22Rv1 (cell line): Measurements from ENCODE around the gene ALPI.
"Not testable (repeated sequence)": the region's sequence is repeated elsewhere in the genome, so short reads cannot be mapped to it uniquely, and the experiment has no call there.

ENCODE experiments used
- ZFX ChIP-seq: fragments of 450-650 bp; IDR thresholded peaks from 2 replicates; pipeline ENCODE4 v1.6.1; 2017; ENCODE audit warnings: antibody characterized with exemption, borderline replicate concordance
- TF ChIP-seq, protein P1 (sequence below): fragments of 450-650 bp; IDR thresholded peaks from 2 replicates; pipeline ENCODE4 v1.5.1; 2017; ENCODE audit warnings: mild to moderate bottlenecking

DNA sequence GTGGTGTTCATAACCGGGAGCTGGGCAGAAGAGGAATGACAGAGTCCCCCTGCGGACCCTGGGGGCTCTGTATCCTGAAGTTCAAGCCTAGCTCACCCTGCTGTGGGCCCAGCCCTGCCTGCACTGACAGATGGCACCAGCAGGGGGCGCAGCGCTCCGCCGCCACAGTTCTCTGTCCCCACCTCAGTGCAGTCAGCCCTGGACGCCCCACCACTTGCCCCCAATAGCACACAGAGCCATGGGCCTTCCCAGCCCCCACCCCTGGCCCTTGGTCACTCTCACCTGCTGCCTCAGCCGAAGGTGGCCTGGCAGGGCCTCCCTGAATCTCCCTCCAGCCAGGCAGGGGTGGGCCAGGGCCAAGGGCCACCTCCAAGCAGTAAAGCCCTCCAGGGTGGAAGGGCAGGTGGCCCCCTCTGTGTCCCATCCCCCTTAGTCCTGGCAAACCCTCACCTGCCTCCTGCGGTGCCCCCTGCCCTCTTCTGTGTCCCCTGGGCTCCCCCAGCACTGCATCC lies 9.6 kb upstream of the ALPI start:
- TF ChIP-seq, protein P1, sequence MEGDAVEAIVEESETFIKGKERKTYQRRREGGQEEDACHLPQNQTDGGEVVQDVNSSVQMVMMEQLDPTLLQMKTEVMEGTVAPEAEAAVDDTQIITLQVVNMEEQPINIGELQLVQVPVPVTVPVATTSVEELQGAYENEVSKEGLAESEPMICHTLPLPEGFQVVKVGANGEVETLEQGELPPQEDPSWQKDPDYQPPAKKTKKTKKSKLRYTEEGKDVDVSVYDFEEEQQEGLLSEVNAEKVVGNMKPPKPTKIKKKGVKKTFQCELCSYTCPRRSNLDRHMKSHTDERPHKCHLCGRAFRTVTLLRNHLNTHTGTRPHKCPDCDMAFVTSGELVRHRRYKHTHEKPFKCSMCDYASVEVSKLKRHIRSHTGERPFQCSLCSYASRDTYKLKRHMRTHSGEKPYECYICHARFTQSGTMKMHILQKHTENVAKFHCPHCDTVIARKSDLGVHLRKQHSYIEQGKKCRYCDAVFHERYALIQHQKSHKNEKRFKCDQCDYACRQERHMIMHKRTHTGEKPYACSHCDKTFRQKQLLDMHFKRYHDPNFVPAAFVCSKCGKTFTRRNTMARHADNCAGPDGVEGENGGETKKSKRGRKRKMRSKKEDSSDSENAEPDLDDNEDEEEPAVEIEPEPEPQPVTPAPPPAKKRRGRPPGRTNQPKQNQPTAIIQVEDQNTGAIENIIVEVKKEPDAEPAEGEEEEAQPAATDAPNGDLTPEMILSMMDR: peak; percentile 62
- TF ChIP-seq ZFX: not testable (repeated sequence)
